Parietal lobe (tissue), 1 donor: ENCODE measurements around the gene CCL25. TPM values are rescaled to one million over a fixed set of nuclear protein-coding genes. Genes with fewer than 3 reads are reported as not detected.

Experiments used
- total RNA-seq: library from RNA; depleted of rRNA; stranded (reverse); fragments of >200 nt; gene quantifications from one replicate; pipeline ENCODE4 v1.2.3, GENCODE V29; 2014

Gene CCL25, protein sequence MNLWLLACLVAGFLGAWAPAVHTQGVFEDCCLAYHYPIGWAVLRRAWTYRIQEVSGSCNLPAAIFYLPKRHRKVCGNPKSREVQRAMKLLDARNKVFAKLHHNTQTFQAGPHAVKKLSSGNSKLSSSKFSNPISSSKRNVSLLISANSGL
- not detected for total RNA-seq

GRCh38 chr19:8052464-8052859 lies at the start of gene CCL25:
Gene CCL25, plus strand, starts transcription at chr19:8052760. Its CDS starts 290 bp downstream, at chr19:8053050.

GRCh38 chr19:8005534-8006256 lies 46.9 kb upstream of the CCL25 start, which contains the start of gene ELAVL1:
Gene ELAVL1, minus strand, starts transcription at chr19:8005641. Its CDS starts 13,826 bp downstream, at chr19:7991815.

Other genes starting within 250 kb of the CCL25 start
- gene EVI5L, start 222.5 kb upstream of the CCL25 start, total RNA-seq = 57.0 TPM
- 6.6 TPM for gene PRR36, start 178.4 kb upstream of the CCL25 start, total RNA-seq
- not detected for gene LRRC8E, start 164.2 kb upstream of the CCL25 start, total RNA-seq
- 8.5 TPM for gene MAP2K7, start 148.9 kb upstream of the CCL25 start, total RNA-seq
- not detected for gene TGFBR3L, start 137.9 kb upstream of the CCL25 start, total RNA-seq
- 6.6 TPM for gene SNAPC2, start 132.4 kb upstream of the CCL25 start, total RNA-seq
- gene CTXN1, start 126.6 kb upstream of the CCL25 start, total RNA-seq = 38.5 TPM
- gene TIMM44, start 109.1 kb upstream of the CCL25 start, total RNA-seq = 40.4 TPM
- gene ELAVL1, start 47.1 kb upstream of the CCL25 start, total RNA-seq = 22.5 TPM
- 75.1 TPM for gene FBN3, start 96.8 kb downstream of the CCL25 start, total RNA-seq
- gene CERS4, start 156.6 kb downstream of the CCL25 start, total RNA-seq = 66.0 TPM